DND-41 (cell line): ENCODE measurements around the gene B4GALT1.

Experiments used
- ATAC-seq: fragments of 200-7000 bp; cut with Tn5 transposase; 3 replicates; pipeline ENCODE4 v1.9.1; 2021; ENCODE audit warnings: low read depth; ENCODE audit not compliant: insufficient read depth
- DNase-seq: peaks from one replicate; pipeline ENCODE4 v3.0.0-alpha.2; 2020
- H2AFZ ChIP-seq: 2 replicates; pipeline ENCODE4 v1.6.0; 2012; ENCODE audit warnings: low read depth, low read length
- H3K27ac ChIP-seq: 2 replicates; pipeline ENCODE4 v1.5.1; 2012; ENCODE audit warnings: low read length, inconsistent platforms
- H3K27me3 ChIP-seq: fragments of 200-600 bp; sonication (generic); 2 replicates; pipeline ENCODE4 v1.6.0; 2012; ENCODE audit warnings: low read length, mild to moderate bottlenecking, inconsistent platforms; ENCODE audit not compliant: insufficient read depth, poor library complexity
- H3K36me3 ChIP-seq: 2 replicates; pipeline ENCODE4 v1.5.1; 2012; ENCODE audit warnings: low read length, inconsistent platforms; ENCODE audit not compliant: insufficient read depth
- H3K4me1 ChIP-seq: 2 replicates; pipeline ENCODE4 v1.5.1; 2012; ENCODE audit warnings: mild to moderate bottlenecking, low read length; ENCODE audit not compliant: insufficient read depth
- H3K4me2 ChIP-seq: 2 replicates; pipeline ENCODE4 v1.6.0; 2012; ENCODE audit warnings: mild to moderate bottlenecking, moderate library complexity, low read length, inconsistent platforms; ENCODE audit not compliant: insufficient read depth
- H3K4me3 ChIP-seq, 2 experiments: fragments of 200-600 bp in 1 of 2; shearing (Covaris generic) in 1 of 2; 2 replicates each; pipeline ENCODE4 v1.5.1; 2012 to 2016; ENCODE audit warnings: inconsistent platforms in 2 of 2, low read length in 2 of 2, mild to moderate bottlenecking in 2 of 2, low read depth in 1 of 2, moderate library complexity in 1 of 2
- H3K79me2 ChIP-seq: 2 replicates; pipeline ENCODE4 v1.6.0; 2012; ENCODE audit warnings: low read length, inconsistent platforms; ENCODE audit not compliant: insufficient read depth
- H3K9ac ChIP-seq: 2 replicates; pipeline ENCODE4 v1.6.0; 2012; ENCODE audit warnings: low read depth, mild to moderate bottlenecking, inconsistent platforms, low read length, moderate library complexity
- H3K9me3 ChIP-seq: 2 replicates; pipeline ENCODE4 v1.5.1; 2012; ENCODE audit warnings: low read length, moderate library complexity, mild to moderate bottlenecking, inconsistent platforms; ENCODE audit not compliant: insufficient read depth, severe bottlenecking
- H4K20me1 ChIP-seq: 2 replicates; pipeline ENCODE4 v1.6.0; 2012; ENCODE audit warnings: low read length; ENCODE audit not compliant: insufficient read depth
- EZH2 ChIP-seq: IDR thresholded peaks from 3 replicates; pipeline ENCODE4 v1.6.1; 2012; ENCODE audit warnings: borderline replicate concordance, low read depth, mild to moderate bottlenecking, moderate library complexity, low read length, inconsistent platforms; ENCODE audit not compliant: severe bottlenecking
- TF ChIP-seq, protein P1 (sequence below): IDR thresholded peaks from 2 replicates; pipeline ENCODE4 v1.5.1; 2012; ENCODE audit warnings: borderline replicate concordance, low read length, moderate library complexity, mild to moderate bottlenecking; ENCODE audit not compliant: poor library complexity, severe bottlenecking; ENCODE audit errors: extremely low read depth

The B4GALT1 gene

GRCh38 chr9:33138768-33139167 is 28.4 kb downstream of the B4GALT1 start:
- Histone ChIP-seq H3K9ac (no peak overlapping the region), H3K4me1 (peaks cover 3% of the 10 kb centered on the region; the same call in 1 of the 2 replicates), H3K9me3 (no peaks in the 10 kb centered on the region), H3K36me3 (0 out of 2 replicates have a peak, but pooled peaks cover under 1% of the 10 kb centered on the region), H3K27ac (no peak overlapping the region), H3K27me3 (no peaks in the 10 kb centered on the region), H3K4me2 (no peak overlapping the region), H3K4me3 (no peak overlapping the region), H2AFZ (no peak overlapping the region), H4K20me1 (peaks cover 22% of the 10 kb centered on the region), H3K79me2 (peaks cover 3% of the 10 kb centered on the region; the same call in 1 of the 2 replicates)
- TF ChIP-seq, protein P1, sequence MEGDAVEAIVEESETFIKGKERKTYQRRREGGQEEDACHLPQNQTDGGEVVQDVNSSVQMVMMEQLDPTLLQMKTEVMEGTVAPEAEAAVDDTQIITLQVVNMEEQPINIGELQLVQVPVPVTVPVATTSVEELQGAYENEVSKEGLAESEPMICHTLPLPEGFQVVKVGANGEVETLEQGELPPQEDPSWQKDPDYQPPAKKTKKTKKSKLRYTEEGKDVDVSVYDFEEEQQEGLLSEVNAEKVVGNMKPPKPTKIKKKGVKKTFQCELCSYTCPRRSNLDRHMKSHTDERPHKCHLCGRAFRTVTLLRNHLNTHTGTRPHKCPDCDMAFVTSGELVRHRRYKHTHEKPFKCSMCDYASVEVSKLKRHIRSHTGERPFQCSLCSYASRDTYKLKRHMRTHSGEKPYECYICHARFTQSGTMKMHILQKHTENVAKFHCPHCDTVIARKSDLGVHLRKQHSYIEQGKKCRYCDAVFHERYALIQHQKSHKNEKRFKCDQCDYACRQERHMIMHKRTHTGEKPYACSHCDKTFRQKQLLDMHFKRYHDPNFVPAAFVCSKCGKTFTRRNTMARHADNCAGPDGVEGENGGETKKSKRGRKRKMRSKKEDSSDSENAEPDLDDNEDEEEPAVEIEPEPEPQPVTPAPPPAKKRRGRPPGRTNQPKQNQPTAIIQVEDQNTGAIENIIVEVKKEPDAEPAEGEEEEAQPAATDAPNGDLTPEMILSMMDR: no peak
- DNase-seq: no peak
- no peak for ATAC-seq

GRCh38 chr9:33137781-33138264 is 29.3 kb downstream of the B4GALT1 start:
- H3K36me3 ChIP-seq: 0 out of 2 replicates have a peak, but pooled peaks cover 9% of the 10 kb centered on the region
- H3K27me3 ChIP-seq: no peaks in the 10 kb centered on the region
- H3K4me1 ChIP-seq: no peaks in the 10 kb centered on the region
- no peak overlapping the region for H3K9ac ChIP-seq
- H2AFZ ChIP-seq: no peak overlapping the region
- H4K20me1 ChIP-seq: peaks cover 22% of the 10 kb centered on the region
- no peaks in the 10 kb centered on the region for H3K9me3 ChIP-seq
- TF ChIP-seq, protein P1: no peak
- TF ChIP-seq EZH2: no peak
- ATAC-seq (no peak), DNase-seq (no peak)
- no peaks in the 10 kb centered on the region; the same call in 1 of the 2 replicates for H3K79me2 ChIP-seq
- H3K27ac ChIP-seq: no peak overlapping the region
- H3K4me3 ChIP-seq: no peak overlapping the region
- H3K4me2 ChIP-seq: no peak overlapping the region

GRCh38 chr9:33136721-33137670 is 30.1 kb downstream of the B4GALT1 start:
- H3K9me3 ChIP-seq: no peaks in the 10 kb centered on the region
- H2AFZ ChIP-seq: no peak overlapping the region
- no peaks in the 10 kb centered on the region; the same call in 1 of the 2 replicates for H3K79me2 ChIP-seq
- H3K27me3 ChIP-seq: no peaks in the 10 kb centered on the region
- no peak for DNase-seq
- H3K27ac ChIP-seq: no peak overlapping the region
- H3K4me2 ChIP-seq: no peak overlapping the region
- no peaks in the 10 kb centered on the region for H3K4me1 ChIP-seq
- H3K9ac ChIP-seq: no peak overlapping the region
- 0 out of 2 replicates have a peak, but pooled peaks cover 9% of the 10 kb centered on the region for H3K36me3 ChIP-seq
- no peak for TF ChIP-seq EZH2
- TF ChIP-seq, protein P1: no peak
- peaks cover 22% of the 10 kb centered on the region for H4K20me1 ChIP-seq
- H3K4me3 ChIP-seq: no peak overlapping the region
- ATAC-seq: no peak
